HepG2 (cell line): Measurements from ENCODE around the gene RNU7-1. TPM values are rescaled to one million over a fixed set of nuclear protein-coding genes. Genes with fewer than 3 reads are reported as not detected.

Source experiments
- ATAC-seq: fragments of 200-7000 bp; cut with Tn5 transposase; 3 replicates; pipeline ENCODE4 v1.9.1; 2020; ENCODE audit warnings: mild to moderate bottlenecking, moderate library complexity
- BruUV-seq: library from RNA; stranded (reverse); fragments of 400-500 nt; replicated peaks from 2 replicates; lab custom pipeline; 2021; lab: Mats Ljungman, UMichigan
- CTCF ChIA-PET: fragments of 300-600 bp; formaldehyde crosslinking; extraction: SDS; loops from one replicate; lab custom pipeline; 2021; ENCODE audit warnings: low total read pairs, inconsistent platforms, low intra/inter-chr PET ratio; lab: Yijun Ruan, JAX
- POLR2A ChIA-PET: fragments of 350-600 bp; sonication (Branson Sonifier 250); formaldehyde crosslinking; loops from one replicate; lab custom pipeline; 2020; ENCODE audit warnings: antibody characterized with exemption, inconsistent platforms; lab: Yijun Ruan, JAX
- DNase-seq: peaks from one replicate; pipeline ENCODE4 v3.0.0-alpha.2; 2015; ENCODE audit warnings: low spot score
- FAIRE-seq: peaks from 3 replicates; lab custom pipeline; 2011; peaks lifted over from hg19 to GRCh38; lab: Jason Lieb, UNC
- H2AFZ ChIP-seq: one replicate; pipeline ENCODE4 v1.6.1; 2011; ENCODE audit warnings: low read length, inconsistent platforms
- H3K27ac ChIP-seq: fragments of 300-600 bp; 3 replicates; pipeline ENCODE4 v1.8.0; 2011; ENCODE audit warnings: mixed run types, mild to moderate bottlenecking, mixed read lengths, low read length, inconsistent platforms; ENCODE audit not compliant: insufficient read depth; ENCODE audit errors: extremely low read length
- H3K27me3 ChIP-seq, 2 experiments: fragments of 200-600 bp in 1 of 2; 2 replicates in 1 of 2; 3 replicates in 1 of 2; pipeline versions ENCODE4 v1.6.0 to v1.8.0; 2011; ENCODE audit warnings: low read length in 2 of 2, mild to moderate bottlenecking in 2 of 2, moderate library complexity in 2 of 2, inconsistent platforms in 1 of 2; ENCODE audit not compliant: insufficient read depth in 2 of 2, control insufficient read depth in 1 of 2
- H3K36me3 ChIP-seq, 2 experiments: fragments of 200-600 bp in 1 of 2; replicated peaks in 1 of 2; 2 replicates in 1 of 2; 3 replicates in 1 of 2; pipeline versions ENCODE4 v1.5.1 to v1.8.0; 2011; ENCODE audit warnings: low read length in 2 of 2, inconsistent platforms in 1 of 2; ENCODE audit not compliant: insufficient read depth in 2 of 2, control insufficient read depth in 1 of 2
- H3K4me1 ChIP-seq: 2 replicates; pipeline ENCODE4 v1.5.1; 2012; ENCODE audit warnings: low read length, inconsistent platforms; ENCODE audit not compliant: insufficient read depth
- H3K4me2 ChIP-seq: 2 replicates; pipeline ENCODE4 v1.6.0; 2011; ENCODE audit warnings: low read depth, low read length, inconsistent platforms
- H3K4me3 ChIP-seq, 3 experiments: fragments of 200-600 bp in 1 of 3; sonication (generic), shearing (Covaris generic) in 1 of 3; replicated peaks in 1 of 3; 2 replicates each; pipeline ENCODE4 v1.5.1; 2011 to 2016; ENCODE audit warnings: low read length in 3 of 3, inconsistent platforms in 2 of 3, low read depth in 2 of 3, mild to moderate bottlenecking in 2 of 3, control low read depth in 1 of 3, mixed read lengths in 1 of 3; ENCODE audit not compliant: insufficient read depth in 1 of 3
- H3K79me2 ChIP-seq: one replicate; pipeline ENCODE4 v1.6.1; 2011; ENCODE audit warnings: low read length, inconsistent platforms; ENCODE audit not compliant: insufficient read depth
- H3K9ac ChIP-seq: 2 replicates; pipeline ENCODE4 v1.6.0; 2011; ENCODE audit warnings: mild to moderate bottlenecking, low read depth, low read length, inconsistent platforms; ENCODE audit not compliant: insufficient read depth
- H3K9me3 ChIP-seq: 2 replicates; pipeline ENCODE4 v1.5.1; 2012; ENCODE audit warnings: mild to moderate bottlenecking, low read length
- H4K20me1 ChIP-seq: 2 replicates; pipeline ENCODE4 v1.6.0; 2011; ENCODE audit warnings: inconsistent platforms, mild to moderate bottlenecking, low read length, moderate library complexity; ENCODE audit not compliant: insufficient read depth
- ATAD3A ChIP-seq: sonication (generic); formaldehyde crosslinking; IDR thresholded peaks from 2 replicates; pipeline ENCODE4 v1.4.0; 2020; ENCODE audit warnings: missing genetic modification reagents
- HOMEZ ChIP-seq: IDR thresholded peaks from 2 replicates; pipeline ENCODE4 v1.6.1; 2016; ENCODE audit warnings: low read depth
- KLF11 ChIP-seq: IDR thresholded peaks from 2 replicates; pipeline ENCODE4 v1.6.1; 2016; ENCODE audit warnings: missing compliant biosample characterization
- MED8 ChIP-seq: sonication (generic); formaldehyde crosslinking; IDR thresholded peaks from 2 replicates; pipeline ENCODE4 v1.8.1; 2023; ENCODE audit warnings: mild to moderate bottlenecking, missing genetic modification reagents; ENCODE audit not compliant: insufficient replicate concordance
- PAWR ChIP-seq: sonication (generic); formaldehyde crosslinking; IDR thresholded peaks from 2 replicates; pipeline ENCODE4 v1.4.0; 2020; ENCODE audit warnings: missing genetic modification reagents, mild to moderate bottlenecking, borderline replicate concordance
- RORA ChIP-seq: sonication (generic); formaldehyde crosslinking; IDR thresholded peaks from 2 replicates; pipeline ENCODE4 v1.5.0; 2020; ENCODE audit warnings: mild to moderate bottlenecking, missing genetic modification reagents, moderate library complexity
- WGBS: methylation state at CpG from one replicate; pipeline ENCODE4 v1.1.6; 2017; ENCODE audit warnings: low lambda C conversion rate; 5-methylcytosine and 5-hydroxymethylcytosine counted together
- in situ Hi-C: cut with HindIII; loops from 2 replicates; pipeline ENCODE4 v1.10.0; 2017; ENCODE audit warnings: low pct_unique_long_range_greater_than_20kb; ENCODE audit not compliant: extremely low pct_ligation_motif_present
- intact Hi-C: fragments of 100-400 bp; cut with micrococcal nuclease; formaldehyde crosslinking; loops from one replicate; pipeline ENCODE4 v1.10.0; 2022; ENCODE audit not compliant: unreplicated experiment
- polyA plus RNA-seq, 8 experiments: library from polyadenylated mRNA; depleted of rRNA in 3 of 8; stranded (reverse) in 7 of 8; unstranded in 1 of 8; fragments of >200 nt; fragmentation: Illumina TruSeq in 4 of 8; extraction: Trizol in 4 of 8; gene quantifications; 2 replicates each; pipeline versions ENCODE4 v1.2.1 to v1.2.3, GENCODE V29; 2011 to 2016; ENCODE audit warnings: low read depth in 4 of 8, missing spikeins in 1 of 8, mixed read lengths in 1 of 8; ENCODE audit not compliant: insufficient read depth in 1 of 8
- total RNA-seq, 5 experiments: library from RNA; depleted of rRNA; stranded (reverse); fragments of >200 nt; fragmentation: Illumina TruSeq; extraction: Trizol; gene quantifications; 2 replicates each; pipeline ENCODE4 v1.2.3, GENCODE V29; 2016; ENCODE audit warnings: low read depth in 1 of 5

RNU7-1 gene
- total and polyA plus RNA-seq, 2 of the 13 experiments (the other 11 are each of a cell fraction or from before 2014, with no cell fraction given): not detected

- TF ChIP-seq HOMEZ (no peak), RORA (CRISPR knock-in tag) (no peak)
Measured at GRCh38 chr12:6957151-6957701, 13.6 kb downstream of the RNU7-1 start (continued).

GRCh38 chr12:6957741-6958608, 14.4 kb downstream of the RNU7-1 start:
- FAIRE-seq (no peak), ATAC-seq (no peak), DNase-seq (no peak)
- no peaks in the 10 kb centered on the region for H3K79me2 ChIP-seq
- H3K4me3 ChIP-seq: no peak overlapping the region
- 87% methylated on average over 25 of the region's 28 CpGs for WGBS
- no TSS peak for BruUV-seq
- H3K27me3 ChIP-seq: no peaks in the 10 kb centered on the region
- no peak overlapping the region for H3K9ac ChIP-seq
- H3K4me1 ChIP-seq: peaks cover 25% of the 10 kb centered on the region
- ChIA-PET CTCF (no interaction called here), POLR2A (interaction anchor here (0.7 to 8.0 kb wide), 2 partner anchors 12 to 20 kb away, joined by 3 to 180 read pairs; partner anchors contain the start of genes C12orf57 and RNU7-1)
- TF ChIP-seq KLF11 (no peak), PAWR (CRISPR knock-in tag) (no peak), MED8 (CRISPR knock-in tag) (no peak), ATAD3A (CRISPR knock-in tag) (no peak)
- no peaks in the 10 kb centered on the region; a peak in 1 of 5 replicates for H3K36me3 ChIP-seq
- in situ Hi-C loops: no loop called here
- H3K4me2 ChIP-seq: no peak overlapping the region
- intact Hi-C loops: no loop called here
- H3K9me3 ChIP-seq: no peaks in the 10 kb centered on the region
- H3K27ac ChIP-seq: no peak overlapping the region
- no peak overlapping the region for H2AFZ ChIP-seq
- no peaks in the 10 kb centered on the region for H4K20me1 ChIP-seq
